H1 (cell line): Measurements from ENCODE around the gene HMCN2. TPM values are rescaled to one million over a fixed set of nuclear protein-coding genes. Genes with fewer than 3 reads are reported as not detected.

ENCODE experiments used
- CTCF ChIA-PET: fragments of 300-600 bp; sonication (Branson Sonifier 250); formaldehyde crosslinking; loops from one replicate; lab custom pipeline; 2021; ENCODE audit not compliant: partially characterized antibody; lab: Charles Lee
- POLR2A ChIA-PET: fragments of 300-600 bp; sonication (Branson Sonifier 250); formaldehyde crosslinking; loops from one replicate; lab custom pipeline; 2021; ENCODE audit warnings: inconsistent platforms; ENCODE audit not compliant: partially characterized antibody; lab: Charles Lee
- DNase-seq, 2 experiments: peaks; one replicate each; pipeline versions ENCODE4 v3.0.0 to v3.0.0-alpha.2; 2010 to 2022; ENCODE audit warnings: low spot score in 2 of 2, low read depth in 1 of 2, mixed read lengths in 1 of 2
- FAIRE-seq: peaks from 2 replicates; lab custom pipeline; 2011; peaks lifted over from hg19 to GRCh38; lab: Jason Lieb, UNC
- H2AFZ ChIP-seq: 2 replicates; pipeline ENCODE4 v1.8.1; 2012; ENCODE audit warnings: low read length, inconsistent platforms
- H2AK5ac ChIP-seq: 2 replicates; pipeline ENCODE4 v1.6.1; 2013; ENCODE audit warnings: low read depth, low read length
- H2BK120ac ChIP-seq: replicated peaks from 2 replicates; pipeline ENCODE3; 2013; ENCODE audit warnings: low read depth, low read length, inconsistent platforms
- H2BK12ac ChIP-seq: 2 replicates; pipeline ENCODE4 v1.6.1; 2013; ENCODE audit warnings: low read depth, low read length
- H2BK15ac ChIP-seq: 2 replicates; pipeline ENCODE4 v1.6.1; 2013; ENCODE audit warnings: low read length
- H2BK20ac ChIP-seq: 2 replicates; pipeline ENCODE4 v1.6.1; 2013; ENCODE audit warnings: low read length
- H2BK5ac ChIP-seq: 2 replicates; pipeline ENCODE4 v1.6.1; 2013; ENCODE audit warnings: low read depth, low read length
- H3K14ac ChIP-seq: 2 replicates; pipeline ENCODE4 v1.6.1; 2013; ENCODE audit warnings: inconsistent platforms; ENCODE audit not compliant: insufficient read length
- H3K18ac ChIP-seq: 2 replicates; pipeline ENCODE4 v1.6.1; 2013; ENCODE audit warnings: low read length; ENCODE audit errors: extremely low read depth
- H3K23ac ChIP-seq: 2 replicates; pipeline ENCODE4 v1.6.1; 2013; ENCODE audit warnings: inconsistent platforms; ENCODE audit not compliant: insufficient read length
- H3K23me2 ChIP-seq: 2 replicates; pipeline ENCODE4 v1.6.1; 2013; ENCODE audit warnings: low read depth, low read length
- H3K27ac ChIP-seq: 2 replicates; pipeline ENCODE4 v1.6.1; 2011; ENCODE audit warnings: low read depth, low read length, inconsistent platforms
- H3K27me3 ChIP-seq, 4 experiments: replicated peaks in 1 of 4; 1 replicate in 1 of 4; 2 replicates in 3 of 4; pipeline versions ENCODE4 v1.6.1 to v1.8.1; 2011 to 2013; ENCODE audit warnings: low read length in 3 of 4, mild to moderate bottlenecking in 3 of 4, inconsistent platforms in 2 of 4, mixed read lengths in 2 of 4, moderate library complexity in 1 of 4; ENCODE audit not compliant: control insufficient read depth in 3 of 4, insufficient read depth in 3 of 4; ENCODE audit errors: extremely low read depth in 1 of 4
- H3K36me3 ChIP-seq, 4 experiments: 2 replicates each; pipeline versions ENCODE4 v1.6.1 to v1.8.1; 2011 to 2013; ENCODE audit warnings: mild to moderate bottlenecking in 4 of 4, low read length in 3 of 4, moderate library complexity in 2 of 4, control low read depth in 1 of 4, inconsistent platforms in 1 of 4; ENCODE audit not compliant: insufficient read depth in 4 of 4, control insufficient read depth in 2 of 4
- H3K4ac ChIP-seq: replicated peaks from 2 replicates; pipeline ENCODE3; 2013; ENCODE audit warnings: low read length, low read depth, mixed read lengths, inconsistent platforms; ENCODE audit not compliant: insufficient read length
- H3K4me1 ChIP-seq, 4 experiments: replicated peaks in 1 of 4; 1 replicate in 1 of 4; 2 replicates in 3 of 4; pipeline versions ENCODE4 v1.6.1 to v1.8.1; 2011 to 2013; ENCODE audit warnings: low read length in 3 of 4, inconsistent platforms in 2 of 4, mixed read lengths in 1 of 4; ENCODE audit not compliant: insufficient read depth in 4 of 4, control insufficient read depth in 3 of 4
- H3K4me2 ChIP-seq, 2 experiments: 2 replicates each; pipeline versions ENCODE4 v1.6.1 to v1.8.1; 2011 to 2013; ENCODE audit warnings: low read depth in 2 of 2, low read length in 2 of 2, control low read depth in 1 of 2, inconsistent platforms in 1 of 2, mild to moderate bottlenecking in 1 of 2; ENCODE audit not compliant: insufficient read depth in 1 of 2
- H3K4me3 ChIP-seq, 4 experiments: fragments of 200-600, 300-600 bp in 1 of 4; sonication (generic), shearing (Covaris generic), sonication (Bioruptor Twin) in 1 of 4; 2 replicates each; pipeline versions ENCODE4 v1.5.1 to v1.8.1; 2011 to 2016; ENCODE audit warnings: low read length in 4 of 4, low read depth in 3 of 4, control low read depth in 2 of 4, inconsistent platforms in 2 of 4, mild to moderate bottlenecking in 2 of 4, mixed read lengths in 1 of 4, moderate library complexity in 1 of 4; ENCODE audit not compliant: insufficient read depth in 2 of 4; ENCODE audit errors: extremely low read depth in 1 of 4
- H3K56ac ChIP-seq: replicated peaks from 2 replicates; pipeline ENCODE3; 2013; ENCODE audit warnings: low read depth, mild to moderate bottlenecking, mixed read lengths, low read length, inconsistent platforms; ENCODE audit not compliant: insufficient read length
- H3K79me1 ChIP-seq: 2 replicates; pipeline ENCODE4 v1.6.1; 2013; ENCODE audit warnings: low read depth, low read length, control low read depth
- H3K79me2 ChIP-seq, 2 experiments: 2 replicates each; pipeline versions ENCODE4 v1.6.1 to v1.8.1; 2012 to 2013; ENCODE audit warnings: low read length in 2 of 2, mild to moderate bottlenecking in 2 of 2, inconsistent platforms in 1 of 2; ENCODE audit not compliant: insufficient read depth in 2 of 2, control insufficient read depth in 1 of 2
- H3K9ac ChIP-seq, 4 experiments: replicated peaks in 1 of 4; 1 replicate in 1 of 4; 2 replicates in 3 of 4; pipeline versions ENCODE4 v1.6.1 to v1.8.1; 2011 to 2013; ENCODE audit warnings: low read depth in 3 of 4, low read length in 3 of 4, control low read depth in 2 of 4, mild to moderate bottlenecking in 2 of 4, moderate library complexity in 2 of 4, inconsistent platforms in 1 of 4; ENCODE audit errors: extremely low read depth in 1 of 4
- H3K9me3 ChIP-seq, 2 experiments: 2 replicates each; pipeline versions ENCODE4 v1.6.1 to v1.8.1; 2012 to 2013; ENCODE audit warnings: mild to moderate bottlenecking in 2 of 2, moderate library complexity in 2 of 2, control low read depth in 1 of 2, inconsistent platforms in 1 of 2, low read depth in 1 of 2, low read length in 1 of 2, mixed read lengths in 1 of 2; ENCODE audit not compliant: insufficient read depth in 2 of 2
- H4K20me1 ChIP-seq, 2 experiments: replicated peaks in 1 of 2; 2 replicates each; pipeline versions ENCODE3 to v1.8.1; 2011 to 2013; ENCODE audit warnings: inconsistent platforms in 2 of 2, low read length in 2 of 2, mild to moderate bottlenecking in 1 of 2; ENCODE audit not compliant: insufficient read depth in 2 of 2, control insufficient read depth in 1 of 2
- H4K5ac ChIP-seq: 2 replicates; pipeline ENCODE4 v1.6.1; 2013; ENCODE audit warnings: low read length, low read depth, mixed read lengths, inconsistent platforms; ENCODE audit not compliant: insufficient read length
- H4K8ac ChIP-seq: 2 replicates; pipeline ENCODE4 v1.8.0; 2013; ENCODE audit warnings: mild to moderate bottlenecking, moderate library complexity, low read length, inconsistent platforms; ENCODE audit not compliant: insufficient read depth; ENCODE audit errors: extremely low read depth
- H4K91ac ChIP-seq: replicated peaks from 2 replicates; pipeline ENCODE3; 2013; ENCODE audit warnings: low read length, mixed read lengths, inconsistent platforms; ENCODE audit not compliant: insufficient read length
- ATF2 ChIP-seq: IDR thresholded peaks from 2 replicates; pipeline ENCODE4 v1.6.1; 2012; ENCODE audit warnings: low read length, inconsistent platforms
- BRCA1 ChIP-seq: IDR thresholded peaks from 2 replicates; pipeline ENCODE4 v1.6.1; 2012; ENCODE audit warnings: low read depth, low read length, improper control_type of control experiment
- CHD2 ChIP-seq: IDR thresholded peaks from 2 replicates; pipeline ENCODE4 v1.6.1; 2012; ENCODE audit warnings: low read length, improper control_type of control experiment
- CREB1 ChIP-seq: IDR thresholded peaks from 2 replicates; pipeline ENCODE4 v1.6.1; 2012; ENCODE audit warnings: inconsistent platforms
- CTCF ChIP-seq, 3 experiments: IDR thresholded peaks; 1 replicate in 2 of 3; 2 replicates in 1 of 3; pipeline versions ENCODE4 v1.5.1 to v1.6.1; 2011; ENCODE audit warnings: low read length in 3 of 3, mild to moderate bottlenecking in 3 of 3, inconsistent platforms in 2 of 3, low read depth in 1 of 3, moderate library complexity in 1 of 3; ENCODE audit not compliant: insufficient read depth in 1 of 3; ENCODE audit errors: control extremely low read depth in 1 of 3
- EGR1 ChIP-seq: IDR thresholded peaks from 2 replicates; pipeline ENCODE4 v1.6.1; 2011; ENCODE audit warnings: low read depth, low read length, borderline replicate concordance
- EZH2 ChIP-seq: fragments of 200-600 bp; sonication (generic); IDR thresholded peaks from 2 replicates; pipeline ENCODE4 v1.7.1; 2012; ENCODE audit warnings: low read depth, mild to moderate bottlenecking, moderate library complexity, low read length, inconsistent platforms; ENCODE audit not compliant: severe bottlenecking
- POLR2AphosphoS5 ChIP-seq: IDR thresholded peaks from 2 replicates; pipeline ENCODE4 v1.6.1; 2011; ENCODE audit warnings: low read depth, low read length
- RFX5 ChIP-seq: IDR thresholded peaks from 2 replicates; pipeline ENCODE4 v1.6.1; 2011; ENCODE audit warnings: low read depth, low read length, improper control_type of control experiment, borderline replicate concordance
- SIX5 ChIP-seq: IDR thresholded peaks from 2 replicates; pipeline ENCODE4 v1.6.1; 2011; ENCODE audit warnings: mild to moderate bottlenecking, low read depth, low read length
- SP4 ChIP-seq: IDR thresholded peaks from 2 replicates; pipeline ENCODE4 v1.6.1; 2012; ENCODE audit warnings: low read length, inconsistent platforms
- WGBS, 2 experiments: shearing (Covaris generic) in 1 of 2; methylation state at CpG; one replicate each; pipeline versions ENCODE4 v1.1.6 to v1.1.7; 2013 to 2015; ENCODE audit warnings: low lambda C conversion rate in 2 of 2, mixed read lengths in 2 of 2, inconsistent platforms in 1 of 2, low coverage in 1 of 2, missing lambda C conversion rate in 1 of 2; ENCODE audit not compliant: insufficient replicate concordance in 2 of 2, insufficient coverage in 1 of 2, insufficient read length in 1 of 2; ENCODE audit errors: extremely low coverage in 1 of 2, missing lambda C conversion rate in 1 of 2; 5-methylcytosine and 5-hydroxymethylcytosine counted together
- polyA plus RNA-seq, 7 experiments: library from polyadenylated mRNA; depleted of rRNA in 3 of 7; stranded (reverse) in 5 of 7; unstranded in 2 of 7; fragments of >200 nt in 5 of 7; fragments of 200-250 nt in 2 of 7; gene quantifications; 1 replicate in 5 of 7; 2 replicates in 1 of 7; 4 replicates in 1 of 7; pipeline versions ENCODE4 v1.2.1 to v1.2.3, GENCODE V29; 2011 to 2013; ENCODE audit warnings: missing spikeins in 2 of 7, mixed read lengths in 2 of 7
- total RNA-seq: library from RNA; stranded (reverse); fragmentation: NEBNext Ultra II Directional; extraction: Animal tissue kit (Norgen Biotek cat#: 25700); gene quantifications from 2 replicates; pipeline ENCODE4 v1.2.1, GENCODE V29; 2021

The HMCN2 gene
- total and polyA plus RNA-seq, 2 of the 8 experiments (the other 6 are each of a cell fraction or from before 2014, with no cell fraction given), result 5.0 to 9.1 TPM

GRCh38 chr9:130387905-130388304, 122.3 kb downstream of the HMCN2 start:
- FAIRE-seq (no peak), DNase-seq (no peak)
- H4K5ac ChIP-seq, result no peak overlapping the region
- no peak overlapping the region for H3K56ac ChIP-seq
- H4K91ac ChIP-seq, result no peak overlapping the region
- H3K4ac ChIP-seq, result no peak overlapping the region
- no peak overlapping the region for H3K23ac ChIP-seq
- H2BK20ac ChIP-seq, result no peak overlapping the region
- H4K8ac ChIP-seq, result no peak overlapping the region
- no peaks in the 10 kb centered on the region for H4K20me1 ChIP-seq
- no peak overlapping the region for H3K27ac ChIP-seq
- no peak overlapping the region for H2BK120ac ChIP-seq
- H2BK15ac ChIP-seq, result no peak overlapping the region
- H3K4me3 ChIP-seq, result no peak overlapping the region
- H3K27me3 ChIP-seq, result no peaks in the 10 kb centered on the region
- no peak overlapping the region for H2BK5ac ChIP-seq
- no peak overlapping the region for H2BK12ac ChIP-seq
- no peaks in the 10 kb centered on the region for H3K23me2 ChIP-seq
- no peak overlapping the region for H3K14ac ChIP-seq
- H3K9ac ChIP-seq, result no peak overlapping the region
- H3K18ac ChIP-seq, result no peak overlapping the region
- peaks cover 0 to 5% (median 0%) of the 10 kb centered on the region in 4 experiments; a peak in 1 of 7 replicates for H3K4me1 ChIP-seq
- POLR2A ChIA-PET, result interaction anchor here (0.9 to 1.3 kb wide), 2 partner anchors 17 to 23 kb away, joined by 3 read pairs; no protein-coding TSS in a partner anchor
- H3K9me3 ChIP-seq, result no peaks in the 10 kb centered on the region; a peak in 1 of 4 replicates
- 87% methylated on average over 4 of the region's 4 CpGs; no CpG with 5 or more reads in 1 of the 2 experiments for WGBS, 2 experiments
- H3K4me2 ChIP-seq, result no peak overlapping the region
- CTCF ChIA-PET, result interaction anchor here (0.6 to 1.8 kb wide), 2 partner anchors 8 to 60 kb away, joined by 3 to 5 read pairs; no protein-coding TSS in a partner anchor
- H2AFZ ChIP-seq, result no peak overlapping the region
- H3K79me1 ChIP-seq, result no peaks in the 10 kb centered on the region
- peaks cover 0 to 6% (median 0%) of the 10 kb centered on the region in 4 experiments; a peak in 1 of 8 replicates for H3K36me3 ChIP-seq
- H2AK5ac ChIP-seq, result no peak overlapping the region
- H3K79me2 ChIP-seq, result no peaks in the 10 kb centered on the region
- TF ChIP-seq EZH2 (no peak), SIX5 (no peak), CREB1 (no peak), POLR2AphosphoS5 (no peak), CTCF (IDR thresholded peaks at IDR 0.05; ENCODE audit: control extremely low read depth in 1 of 3, insufficient read depth in 1 of 3, low read depth in 1 of 3, low read length in 3 of 3) (no peak), CHD2 (no peak), RFX5 (no peak), BRCA1 (no peak), EGR1 (no peak), SP4 (no peak), ATF2 (no peak)
